H1 (cell line): ENCODE data around the gene SLC66A2.

Experiments used
- CBX5 ChIP-seq: fragments of 300-800, 300-1000 bp; sonication (generic); IDR thresholded peaks from 2 replicates; pipeline ENCODE4 v1.7.1; 2016; ENCODE audit warnings: antibody characterized with exemption, low read length, low read depth
- CBX8 ChIP-seq: fragments of 300-800, 300-1000 bp; sonication (generic); IDR thresholded peaks from 2 replicates; pipeline ENCODE4 v1.7.1; 2016; ENCODE audit warnings: low read depth, low read length, borderline replicate concordance
- EP300 ChIP-seq, 2 experiments: IDR thresholded peaks; 1 replicate in 1 of 2; 2 replicates in 1 of 2; pipeline ENCODE4 v1.6.1; 2011 to 2012; ENCODE audit warnings: low read depth in 2 of 2, low read length in 2 of 2, mild to moderate bottlenecking in 2 of 2, borderline replicate concordance in 1 of 2, inconsistent platforms in 1 of 2, moderate library complexity in 1 of 2
- HDAC6 ChIP-seq: IDR thresholded peaks from one replicate; pipeline ENCODE4 v1.7.1; 2012; ENCODE audit warnings: low read depth, mild to moderate bottlenecking, inconsistent platforms, low read length, moderate library complexity
- JUND ChIP-seq: IDR thresholded peaks from 2 replicates; pipeline ENCODE4 v1.6.1; 2011; ENCODE audit warnings: mild to moderate bottlenecking, improper control_type of control experiment, low read length
- POLR2AphosphoS5 ChIP-seq: IDR thresholded peaks from 2 replicates; pipeline ENCODE4 v1.6.1; 2011; ENCODE audit warnings: low read depth, low read length
- RAD21 ChIP-seq, 2 experiments: IDR thresholded peaks in 1 of 2; conservative IDR thresholded peaks in 1 of 2; 2 replicates each; pipeline ENCODE4 v1.6.1; 2011; ENCODE audit warnings: low read depth in 2 of 2, low read length in 2 of 2, improper control_type of control experiment in 1 of 2, inconsistent platforms in 1 of 2, mild to moderate bottlenecking in 1 of 2, moderate library complexity in 1 of 2
- RFX5 ChIP-seq: IDR thresholded peaks from 2 replicates; pipeline ENCODE4 v1.6.1; 2011; ENCODE audit warnings: low read depth, low read length, improper control_type of control experiment, borderline replicate concordance
- SP1 ChIP-seq: IDR thresholded peaks from 2 replicates; pipeline ENCODE4 v1.6.1; 2011; ENCODE audit warnings: low read depth, low read length
- SUZ12 ChIP-seq: fragments of 200-600 bp; sonication (generic); IDR thresholded peaks from 2 replicates; pipeline ENCODE4 v1.6.1; 2012; ENCODE audit warnings: mild to moderate bottlenecking, inconsistent platforms, low read length, moderate library complexity, mixed read lengths
- ZNF274 ChIP-seq: IDR thresholded peaks from 2 replicates; pipeline ENCODE4 v1.7.0; 2012; ENCODE audit warnings: low read length, borderline replicate concordance; ENCODE audit errors: extremely low read depth
- TF ChIP-seq, protein P1 (sequence below), 3 experiments: IDR thresholded peaks; 1 replicate in 2 of 3; 2 replicates in 1 of 3; pipeline versions ENCODE4 v1.5.1 to v1.6.1; 2011; ENCODE audit warnings: low read length in 3 of 3, mild to moderate bottlenecking in 3 of 3, inconsistent platforms in 2 of 3, low read depth in 1 of 3, moderate library complexity in 1 of 3; ENCODE audit not compliant: insufficient read depth in 1 of 3; ENCODE audit errors: control extremely low read depth in 1 of 3
- TF ChIP-seq, protein P2 (sequence below): IDR thresholded peaks from 2 replicates; pipeline ENCODE4 v1.6.1; 2011; ENCODE audit warnings: low read length, improper control_type of control experiment
- TF ChIP-seq, protein P3 (sequence below): IDR thresholded peaks from 2 replicates; pipeline ENCODE4 v1.6.1; 2012; ENCODE audit warnings: inconsistent platforms

DNA sequence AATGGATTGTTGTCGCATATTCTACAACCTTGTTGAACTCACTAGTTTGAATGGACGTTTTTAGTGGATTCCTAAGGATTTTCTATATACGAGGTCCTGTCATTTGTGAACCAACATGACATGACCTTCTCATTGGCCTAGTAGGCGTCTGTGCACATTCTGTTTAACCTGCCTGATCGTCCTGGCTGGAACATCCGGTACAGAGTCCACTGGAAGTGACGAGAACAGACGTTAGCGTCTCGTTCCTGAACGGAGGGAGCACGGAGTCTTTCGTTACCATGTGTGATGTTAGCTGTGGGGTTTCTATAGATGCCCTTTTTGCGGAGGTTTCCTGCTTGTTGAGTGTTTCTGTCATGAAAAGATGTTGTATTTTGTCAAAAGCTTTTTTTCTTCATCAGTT, 61.9 kb downstream of the SLC66A2 start:
- no peak for TF ChIP-seq HDAC6
- TF ChIP-seq, protein P1, sequence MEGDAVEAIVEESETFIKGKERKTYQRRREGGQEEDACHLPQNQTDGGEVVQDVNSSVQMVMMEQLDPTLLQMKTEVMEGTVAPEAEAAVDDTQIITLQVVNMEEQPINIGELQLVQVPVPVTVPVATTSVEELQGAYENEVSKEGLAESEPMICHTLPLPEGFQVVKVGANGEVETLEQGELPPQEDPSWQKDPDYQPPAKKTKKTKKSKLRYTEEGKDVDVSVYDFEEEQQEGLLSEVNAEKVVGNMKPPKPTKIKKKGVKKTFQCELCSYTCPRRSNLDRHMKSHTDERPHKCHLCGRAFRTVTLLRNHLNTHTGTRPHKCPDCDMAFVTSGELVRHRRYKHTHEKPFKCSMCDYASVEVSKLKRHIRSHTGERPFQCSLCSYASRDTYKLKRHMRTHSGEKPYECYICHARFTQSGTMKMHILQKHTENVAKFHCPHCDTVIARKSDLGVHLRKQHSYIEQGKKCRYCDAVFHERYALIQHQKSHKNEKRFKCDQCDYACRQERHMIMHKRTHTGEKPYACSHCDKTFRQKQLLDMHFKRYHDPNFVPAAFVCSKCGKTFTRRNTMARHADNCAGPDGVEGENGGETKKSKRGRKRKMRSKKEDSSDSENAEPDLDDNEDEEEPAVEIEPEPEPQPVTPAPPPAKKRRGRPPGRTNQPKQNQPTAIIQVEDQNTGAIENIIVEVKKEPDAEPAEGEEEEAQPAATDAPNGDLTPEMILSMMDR (IDR thresholded peaks at IDR 0.05; ENCODE audit: control extremely low read depth in 1 of 3, insufficient read depth in 1 of 3, low read depth in 1 of 3, low read length in 3 of 3): no peak
- TF ChIP-seq, protein P2, sequence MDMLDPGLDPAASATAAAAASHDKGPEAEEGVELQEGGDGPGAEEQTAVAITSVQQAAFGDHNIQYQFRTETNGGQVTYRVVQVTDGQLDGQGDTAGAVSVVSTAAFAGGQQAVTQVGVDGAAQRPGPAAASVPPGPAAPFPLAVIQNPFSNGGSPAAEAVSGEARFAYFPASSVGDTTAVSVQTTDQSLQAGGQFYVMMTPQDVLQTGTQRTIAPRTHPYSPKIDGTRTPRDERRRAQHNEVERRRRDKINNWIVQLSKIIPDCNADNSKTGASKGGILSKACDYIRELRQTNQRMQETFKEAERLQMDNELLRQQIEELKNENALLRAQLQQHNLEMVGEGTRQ: no peak
- TF ChIP-seq, protein P3, sequence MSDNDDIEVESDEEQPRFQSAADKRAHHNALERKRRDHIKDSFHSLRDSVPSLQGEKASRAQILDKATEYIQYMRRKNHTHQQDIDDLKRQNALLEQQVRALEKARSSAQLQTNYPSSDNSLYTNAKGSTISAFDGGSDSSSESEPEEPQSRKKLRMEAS: no peak
- TF ChIP-seq SUZ12: no peak
- TF ChIP-seq RAD21 (IDR thresholded peaks at IDR 0.05 in 1 of 2, conservative IDR thresholded peaks at IDR 0.05 in 1 of 2; ENCODE audit: low read depth in 2 of 2, low read length in 2 of 2): no peak
- TF ChIP-seq SP1: no peak
- no peak for TF ChIP-seq ZNF274
- no peak for TF ChIP-seq CBX5
- no peak for TF ChIP-seq EP300 (IDR thresholded peaks at IDR 0.05; ENCODE audit: borderline replicate concordance in 1 of 2, low read depth in 2 of 2, low read length in 2 of 2)
- no peak for TF ChIP-seq POLR2AphosphoS5
- no peak for TF ChIP-seq JUND
- TF ChIP-seq RFX5: no peak
- TF ChIP-seq CBX8: no peak
